Vagina (tissue), 2 donors: ENCODE results near the gene FBLN7.

Experiments used
- POLR2AphosphoS5 ChIP-seq, 2 donors: sonication (generic); formaldehyde crosslinking; IDR thresholded peaks; one replicate each; pipeline ENCODE4 v1.9.0; 2017; ENCODE audit warnings: antibody characterized with exemption in 2 of 2, mild to moderate bottlenecking in 2 of 2, low read depth in 1 of 2; ENCODE audit not compliant: insufficient read depth in 1 of 2
- TF ChIP-seq, protein P1 (sequence below), 3 experiments: fragments of 450-650 bp in 2 of 3; fragments of 200-600 bp in 1 of 3; sonication (generic) in 1 of 3; IDR thresholded peaks; one replicate each; pipeline ENCODE4 v1.5.1; 2017 to 2019; ENCODE audit warnings: antibody characterized with exemption in 3 of 3, mild to moderate bottlenecking in 2 of 3, moderate library complexity in 2 of 3

DNA sequence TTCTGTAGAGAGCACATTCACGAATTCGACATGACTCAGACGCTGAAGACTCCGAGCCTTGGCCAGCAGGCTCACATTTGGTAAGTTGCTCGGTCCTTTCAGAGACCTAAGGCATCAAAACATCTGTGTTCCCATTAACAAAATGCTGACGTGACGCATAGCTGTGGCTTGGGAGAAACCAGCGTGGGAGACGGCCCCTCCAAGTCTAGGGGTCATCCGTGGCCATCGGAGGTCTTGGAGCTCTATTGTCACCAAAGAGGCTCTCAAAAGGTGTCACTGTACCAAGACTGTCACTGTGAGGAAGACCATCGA lies 14.9 kb downstream of the FBLN7 start:
- TF ChIP-seq, protein P1, sequence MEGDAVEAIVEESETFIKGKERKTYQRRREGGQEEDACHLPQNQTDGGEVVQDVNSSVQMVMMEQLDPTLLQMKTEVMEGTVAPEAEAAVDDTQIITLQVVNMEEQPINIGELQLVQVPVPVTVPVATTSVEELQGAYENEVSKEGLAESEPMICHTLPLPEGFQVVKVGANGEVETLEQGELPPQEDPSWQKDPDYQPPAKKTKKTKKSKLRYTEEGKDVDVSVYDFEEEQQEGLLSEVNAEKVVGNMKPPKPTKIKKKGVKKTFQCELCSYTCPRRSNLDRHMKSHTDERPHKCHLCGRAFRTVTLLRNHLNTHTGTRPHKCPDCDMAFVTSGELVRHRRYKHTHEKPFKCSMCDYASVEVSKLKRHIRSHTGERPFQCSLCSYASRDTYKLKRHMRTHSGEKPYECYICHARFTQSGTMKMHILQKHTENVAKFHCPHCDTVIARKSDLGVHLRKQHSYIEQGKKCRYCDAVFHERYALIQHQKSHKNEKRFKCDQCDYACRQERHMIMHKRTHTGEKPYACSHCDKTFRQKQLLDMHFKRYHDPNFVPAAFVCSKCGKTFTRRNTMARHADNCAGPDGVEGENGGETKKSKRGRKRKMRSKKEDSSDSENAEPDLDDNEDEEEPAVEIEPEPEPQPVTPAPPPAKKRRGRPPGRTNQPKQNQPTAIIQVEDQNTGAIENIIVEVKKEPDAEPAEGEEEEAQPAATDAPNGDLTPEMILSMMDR (IDR thresholded peaks at IDR 0.05): no peak
- TF ChIP-seq POLR2AphosphoS5 (IDR thresholded peaks at IDR 0.05; ENCODE audit: insufficient read depth in 1 of 2, low read depth in 1 of 2): no peak
